Smooth muscle cell (in vitro differentiated cells): ENCODE results near the gene IFRD2. TPM values are rescaled to one million over a fixed set of nuclear protein-coding genes. Genes with fewer than 3 reads are reported as not detected.
"Not testable (repeated sequence)": the region's sequence is repeated elsewhere in the genome, so short reads cannot be mapped to it uniquely, and the experiment has no call there.

Experiments used
- DNase-seq: peaks from one replicate; lab custom pipeline; 2025; ENCODE audit not compliant: unreplicated experiment; lab: John Stamatoyannopoulos, UW
- H2AFZ ChIP-seq: fragments of 200-600 bp; sonication (generic); 2 replicates; pipeline ENCODE4 v1.6.0; 2016; ENCODE audit warnings: antibody characterized with exemption, low read depth, mild to moderate bottlenecking
- H3F3A ChIP-seq: fragments of 200-600 bp; sonication (generic); 2 replicates; pipeline ENCODE4 v1.6.0; 2017; ENCODE audit warnings: antibody characterized with exemption, low read depth
- H3K27ac ChIP-seq: fragments of 200-600 bp; sonication (generic); 2 replicates; pipeline ENCODE4 v1.5.1; 2016; ENCODE audit warnings: low read depth, mild to moderate bottlenecking
- H3K27me3 ChIP-seq: fragments of 200-600 bp; sonication (generic); 2 replicates; pipeline ENCODE4 v1.6.1; 2016; ENCODE audit warnings: low read depth, mild to moderate bottlenecking
- H3K36me3 ChIP-seq: fragments of 200-600 bp; sonication (generic); 2 replicates; pipeline ENCODE4 v1.5.1; 2016; ENCODE audit warnings: low read depth
- H3K4me1 ChIP-seq: fragments of 200-600 bp; sonication (generic); 2 replicates; pipeline ENCODE4 v1.5.1; 2016; ENCODE audit warnings: low read depth
- H3K4me2 ChIP-seq: fragments of 200-600 bp; sonication (generic); 2 replicates; pipeline ENCODE4 v1.6.0; 2016; ENCODE audit warnings: mild to moderate bottlenecking
- H3K4me3 ChIP-seq: fragments of 200-600 bp; sonication (generic); 2 replicates; pipeline ENCODE4 v1.5.1; 2016; ENCODE audit warnings: mild to moderate bottlenecking
- H3K79me2 ChIP-seq: fragments of 200-600 bp; sonication (generic); 2 replicates; pipeline ENCODE4 v1.6.0; 2016; ENCODE audit warnings: low read depth, mild to moderate bottlenecking
- H3K9ac ChIP-seq: fragments of 200-600 bp; sonication (generic); 2 replicates; pipeline ENCODE4 v1.6.0; 2016; ENCODE audit warnings: low read depth
- H3K9me3 ChIP-seq: fragments of 200-600 bp; sonication (generic); replicated peaks from 2 replicates; pipeline ENCODE4 v1.5.1; 2016; ENCODE audit warnings: low read depth
- H4K20me1 ChIP-seq: fragments of 200-600 bp; sonication (generic); 2 replicates; pipeline ENCODE4 v1.6.0; 2016; ENCODE audit warnings: low read depth
- WGBS: methylation state at CpG from one replicate; pipeline ENCODE4 v1.1.7; 2016; ENCODE audit warnings: low lambda C conversion rate; 5-methylcytosine and 5-hydroxymethylcytosine counted together
- polyA plus RNA-seq: library from polyadenylated mRNA; unstranded; fragments of >200 nt; fragmentation: Nextera tagmentation; extraction: Ambion mirVana; gene quantifications from 2 replicates; pipeline ENCODE4 v1.2.1, GENCODE V29; 2016
- total RNA-seq: library from RNA; depleted of rRNA; stranded (reverse); fragments of >200 nt; gene quantifications from 2 replicates; pipeline ENCODE4 v1.2.3, GENCODE V29; 2014
- TF ChIP-seq, protein P1 (sequence below): fragments of 200-600 bp; sonication (generic); IDR thresholded peaks from 2 replicates; pipeline ENCODE4 v1.5.1; 2017; ENCODE audit warnings: borderline replicate concordance, mild to moderate bottlenecking, antibody characterized with exemption; ENCODE audit not compliant: insufficient read depth, poor library complexity, severe bottlenecking

IFRD2 gene
- total and polyA plus RNA-seq, 2 experiments from 2014 or later: 20.8 to 59.3 TPM

DNA sequence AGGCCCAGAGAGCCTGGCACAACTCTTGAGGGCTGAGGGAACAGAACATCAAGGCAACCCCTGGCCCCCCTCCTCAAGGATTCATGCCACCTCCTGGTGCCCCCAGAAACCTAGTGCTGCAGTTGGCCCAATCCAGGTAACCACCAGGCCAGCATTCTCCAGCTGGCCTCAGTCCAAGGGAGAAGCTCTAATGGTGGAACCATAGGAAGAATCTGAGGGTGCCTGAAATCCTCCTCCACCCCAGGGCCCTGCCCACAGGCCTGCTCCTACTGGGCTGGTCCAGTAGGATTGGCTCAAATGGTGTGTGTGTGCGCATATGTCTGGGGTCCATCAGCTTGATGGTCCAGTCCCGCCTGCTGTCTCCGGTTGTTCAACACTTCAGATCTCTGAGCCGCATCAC, 22.6 kb upstream of the IFRD2 start:
- no peak for DNase-seq
- H3K4me1 ChIP-seq: peaks cover under 1% of the 10 kb centered on the region
- no peaks in the 10 kb centered on the region for H3K9me3 ChIP-seq
- H3K27me3 ChIP-seq: no peaks in the 10 kb centered on the region
- peaks cover 1% of the 10 kb centered on the region for H3K36me3 ChIP-seq
- H4K20me1 ChIP-seq: peaks cover 24% of the 10 kb centered on the region
- H3K79me2 ChIP-seq: peaks cover 13% of the 10 kb centered on the region
- H2AFZ ChIP-seq: no peak overlapping the region
- H3K27ac ChIP-seq: no peak overlapping the region
- H3F3A ChIP-seq: no peaks in the 10 kb centered on the region
- WGBS: 99% methylated on average over 4 of the region's 4 CpGs
- no peak overlapping the region for H3K9ac ChIP-seq
- no peak overlapping the region for H3K4me2 ChIP-seq
- H3K4me3 ChIP-seq: no peak overlapping the region
- TF ChIP-seq, protein P1, sequence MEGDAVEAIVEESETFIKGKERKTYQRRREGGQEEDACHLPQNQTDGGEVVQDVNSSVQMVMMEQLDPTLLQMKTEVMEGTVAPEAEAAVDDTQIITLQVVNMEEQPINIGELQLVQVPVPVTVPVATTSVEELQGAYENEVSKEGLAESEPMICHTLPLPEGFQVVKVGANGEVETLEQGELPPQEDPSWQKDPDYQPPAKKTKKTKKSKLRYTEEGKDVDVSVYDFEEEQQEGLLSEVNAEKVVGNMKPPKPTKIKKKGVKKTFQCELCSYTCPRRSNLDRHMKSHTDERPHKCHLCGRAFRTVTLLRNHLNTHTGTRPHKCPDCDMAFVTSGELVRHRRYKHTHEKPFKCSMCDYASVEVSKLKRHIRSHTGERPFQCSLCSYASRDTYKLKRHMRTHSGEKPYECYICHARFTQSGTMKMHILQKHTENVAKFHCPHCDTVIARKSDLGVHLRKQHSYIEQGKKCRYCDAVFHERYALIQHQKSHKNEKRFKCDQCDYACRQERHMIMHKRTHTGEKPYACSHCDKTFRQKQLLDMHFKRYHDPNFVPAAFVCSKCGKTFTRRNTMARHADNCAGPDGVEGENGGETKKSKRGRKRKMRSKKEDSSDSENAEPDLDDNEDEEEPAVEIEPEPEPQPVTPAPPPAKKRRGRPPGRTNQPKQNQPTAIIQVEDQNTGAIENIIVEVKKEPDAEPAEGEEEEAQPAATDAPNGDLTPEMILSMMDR: no peak

DNA sequence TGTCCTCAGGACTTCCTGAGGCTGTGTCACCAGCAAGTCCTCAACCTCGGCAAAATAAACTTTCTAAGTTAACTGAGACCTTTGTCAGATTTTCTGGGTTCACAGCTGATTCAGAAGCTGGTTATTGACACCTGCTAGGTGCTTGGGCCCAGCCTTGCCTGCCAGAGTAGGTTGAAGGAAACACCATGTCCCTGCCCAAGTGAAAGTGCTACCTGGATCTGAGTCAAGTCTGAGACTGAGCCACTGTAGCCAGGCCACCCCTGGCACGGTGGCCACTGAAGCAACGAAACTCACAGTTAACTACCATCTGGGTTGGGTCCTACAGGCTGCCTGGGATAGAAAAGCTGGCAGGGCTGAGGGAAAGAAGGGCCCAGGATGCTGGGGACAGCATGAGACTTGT, 22.1 kb upstream of the IFRD2 start:
- no peak overlapping the region for H3K27ac ChIP-seq

GRCh38 chr3:50312041-50312440, 19.8 kb upstream of the IFRD2 start:
- not testable (repeated sequence) for DNase-seq, H3K4me2 ChIP-seq, H3K36me3 ChIP-seq, H3K27me3 ChIP-seq, H3F3A ChIP-seq, H2AFZ ChIP-seq, H3K9ac ChIP-seq, H3K27ac ChIP-seq, H3K4me3 ChIP-seq, H3K79me2 ChIP-seq, H3K4me1 ChIP-seq, H3K9me3 ChIP-seq
- H4K20me1 ChIP-seq: peaks cover 14% of the 10 kb centered on the region
- whole genome bisulfite sequencing: 98% methylated on average over 16 of the region's 32 CpGs

More for the DNA sequence above, 22.1 kb upstream of the IFRD2 start:
- H3K9me3 ChIP-seq: no peaks in the 10 kb centered on the region
- no peaks in the 10 kb centered on the region for H3K4me1 ChIP-seq
- H4K20me1 ChIP-seq: peaks cover 24% of the 10 kb centered on the region
- H3K4me3 ChIP-seq: no peak overlapping the region
- no peak overlapping the region for H3K4me2 ChIP-seq
- H3K79me2 ChIP-seq: peaks cover 8% of the 10 kb centered on the region
- H3K9ac ChIP-seq: no peak overlapping the region
- 98% methylated on average over 3 of the region's 3 CpGs for WGBS
- TF ChIP-seq, protein P1: no peak
- no peaks in the 10 kb centered on the region for H3F3A ChIP-seq
- DNase-seq: no peak
- H3K36me3 ChIP-seq: peaks cover 5% of the 10 kb centered on the region
- H2AFZ ChIP-seq: no peak overlapping the region
- no peaks in the 10 kb centered on the region for H3K27me3 ChIP-seq

DNA sequence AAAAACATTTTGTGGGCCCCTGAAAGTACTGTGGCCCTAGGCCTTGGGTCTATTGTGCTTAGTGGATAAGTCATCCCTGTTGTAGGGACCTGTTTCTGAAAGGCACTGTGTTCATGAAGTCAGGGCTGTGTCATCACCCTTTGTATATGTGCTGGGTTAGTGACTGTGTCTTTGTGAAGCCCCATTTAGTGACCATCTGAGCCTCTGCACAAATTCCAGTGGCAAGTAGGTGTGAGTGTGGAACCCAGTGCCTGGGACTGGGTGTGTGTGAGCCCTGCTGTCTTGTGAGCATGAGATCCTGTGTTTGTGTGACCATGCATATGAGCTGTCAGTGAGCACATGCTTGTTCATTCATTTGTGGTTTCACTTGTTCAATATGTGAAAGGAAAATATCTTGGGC, 12.4 kb upstream of the IFRD2 start:
- DNase-seq: no peak

More for the DNA sequence above, 12.4 kb upstream of the IFRD2 start:
- TF ChIP-seq, protein P1: no peak
- no peaks in the 10 kb centered on the region for H3K9me3 ChIP-seq
- H3K4me2 ChIP-seq: no peak overlapping the region
- peaks cover 7% of the 10 kb centered on the region for H3K4me1 ChIP-seq
- no peaks in the 10 kb centered on the region for H3K27me3 ChIP-seq
- peaks cover 6% of the 10 kb centered on the region for H3K36me3 ChIP-seq
- H3F3A ChIP-seq: peaks cover 4% of the 10 kb centered on the region
- no peak overlapping the region for H3K9ac ChIP-seq
- H3K27ac ChIP-seq: no peak overlapping the region
- H3K79me2 ChIP-seq: no peaks in the 10 kb centered on the region
- H2AFZ ChIP-seq: no peak overlapping the region
- H3K4me3 ChIP-seq: no peak overlapping the region
- H4K20me1 ChIP-seq: no peaks in the 10 kb centered on the region
